ENCODE data around the gene TOP2B. TPM values are rescaled to one million over a fixed set of nuclear protein-coding genes. Genes with fewer than 3 reads are reported as not detected.

Gene TOP2B
- total and polyA plus RNA-seq, 12 donors: 34.2 to 126 (median 101) TPM

DNA sequence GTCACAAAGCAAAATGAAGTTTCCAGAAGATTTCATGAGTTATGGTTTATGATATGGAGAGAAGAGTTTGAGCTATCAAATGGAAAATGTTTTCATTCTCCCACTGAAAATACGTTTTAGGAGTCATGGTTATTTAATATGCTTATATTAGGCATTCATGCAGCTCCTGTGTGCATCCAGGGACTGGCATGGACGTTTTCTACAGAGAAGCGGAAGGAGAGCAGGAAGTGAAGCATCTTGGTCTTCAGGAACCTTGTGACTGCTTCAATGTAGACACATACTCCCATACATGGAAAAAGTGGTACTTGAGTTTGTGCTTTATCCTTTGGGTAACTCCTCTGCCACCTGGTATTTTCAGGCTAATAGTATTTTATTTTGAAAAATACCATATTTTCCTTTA is 43.3 kb upstream of the TOP2B start:
- DNase-seq: no peak
- no peaks in the 10 kb centered on the region for H3K9me3 ChIP-seq
- no peak for ATAC-seq
- H3K27me3 ChIP-seq: peaks cover 0 to 16% (median 4%) of the 10 kb centered on the region in 7 donors
- TF ChIP-seq, protein P1, sequence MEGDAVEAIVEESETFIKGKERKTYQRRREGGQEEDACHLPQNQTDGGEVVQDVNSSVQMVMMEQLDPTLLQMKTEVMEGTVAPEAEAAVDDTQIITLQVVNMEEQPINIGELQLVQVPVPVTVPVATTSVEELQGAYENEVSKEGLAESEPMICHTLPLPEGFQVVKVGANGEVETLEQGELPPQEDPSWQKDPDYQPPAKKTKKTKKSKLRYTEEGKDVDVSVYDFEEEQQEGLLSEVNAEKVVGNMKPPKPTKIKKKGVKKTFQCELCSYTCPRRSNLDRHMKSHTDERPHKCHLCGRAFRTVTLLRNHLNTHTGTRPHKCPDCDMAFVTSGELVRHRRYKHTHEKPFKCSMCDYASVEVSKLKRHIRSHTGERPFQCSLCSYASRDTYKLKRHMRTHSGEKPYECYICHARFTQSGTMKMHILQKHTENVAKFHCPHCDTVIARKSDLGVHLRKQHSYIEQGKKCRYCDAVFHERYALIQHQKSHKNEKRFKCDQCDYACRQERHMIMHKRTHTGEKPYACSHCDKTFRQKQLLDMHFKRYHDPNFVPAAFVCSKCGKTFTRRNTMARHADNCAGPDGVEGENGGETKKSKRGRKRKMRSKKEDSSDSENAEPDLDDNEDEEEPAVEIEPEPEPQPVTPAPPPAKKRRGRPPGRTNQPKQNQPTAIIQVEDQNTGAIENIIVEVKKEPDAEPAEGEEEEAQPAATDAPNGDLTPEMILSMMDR (IDR thresholded peaks at IDR 0.05): no peak
- no peaks in the 10 kb centered on the region for H3K4me1 ChIP-seq
- 61 to 64% methylated on average over 3 of the region's 3 CpGs for WGBS, 2 donors
- no peak overlapping the region for H3K4me3 ChIP-seq
- H3K36me3 ChIP-seq: no peaks in the 10 kb centered on the region
- intact Hi-C loops (cut with DNase I): no loop called here
- H3K27ac ChIP-seq: no peak overlapping the region

DNA sequence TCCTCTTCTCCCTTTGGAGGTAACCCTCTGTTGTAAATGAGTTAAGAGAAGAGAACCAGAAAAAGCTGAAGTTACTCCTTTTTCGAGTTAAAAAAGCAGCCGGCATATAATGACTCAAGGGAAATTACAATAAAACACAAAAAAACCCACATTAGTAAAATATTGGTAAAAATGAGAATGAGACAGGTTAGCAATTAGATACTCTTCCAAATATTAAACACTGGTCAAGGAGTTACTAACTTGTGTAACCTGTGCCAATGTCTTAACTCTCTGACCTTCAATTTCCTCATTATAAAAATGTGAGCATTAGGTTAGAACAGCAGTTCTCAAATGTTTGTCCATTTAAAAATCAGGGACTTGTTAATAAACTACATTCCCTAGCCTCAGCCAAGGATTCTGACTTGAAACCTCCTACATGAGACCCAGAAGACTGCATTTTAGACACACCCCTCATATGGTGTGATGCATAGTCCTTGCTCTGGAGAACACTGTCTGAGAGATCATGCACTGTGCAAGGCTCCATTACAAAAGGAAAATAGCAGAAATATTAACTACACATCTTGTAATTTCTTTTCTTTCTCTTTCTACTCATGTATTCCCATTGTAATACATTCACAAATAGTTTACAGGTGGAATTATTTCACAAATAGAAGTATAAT is 42.7 kb upstream of the TOP2B start:
- no peak overlapping the region for H3K4me3 ChIP-seq
- TF ChIP-seq, protein P1 (IDR thresholded peaks at IDR 0.05): no peak
- H3K27ac ChIP-seq: no peak overlapping the region
- H3K9me3 ChIP-seq: no peaks in the 10 kb centered on the region
- H3K4me1 ChIP-seq: no peaks in the 10 kb centered on the region
- H3K27me3 ChIP-seq: peaks cover 0 to 16% (median 4%) of the 10 kb centered on the region in 7 donors
- WGBS, 2 donors: 92 to 99% methylated on average over 2 of the region's 2 CpGs
- ATAC-seq (no peak), DNase-seq (no peak)
- intact Hi-C loops (cut with DNase I): no loop called here
- H3K36me3 ChIP-seq: no peaks in the 10 kb centered on the region

DNA sequence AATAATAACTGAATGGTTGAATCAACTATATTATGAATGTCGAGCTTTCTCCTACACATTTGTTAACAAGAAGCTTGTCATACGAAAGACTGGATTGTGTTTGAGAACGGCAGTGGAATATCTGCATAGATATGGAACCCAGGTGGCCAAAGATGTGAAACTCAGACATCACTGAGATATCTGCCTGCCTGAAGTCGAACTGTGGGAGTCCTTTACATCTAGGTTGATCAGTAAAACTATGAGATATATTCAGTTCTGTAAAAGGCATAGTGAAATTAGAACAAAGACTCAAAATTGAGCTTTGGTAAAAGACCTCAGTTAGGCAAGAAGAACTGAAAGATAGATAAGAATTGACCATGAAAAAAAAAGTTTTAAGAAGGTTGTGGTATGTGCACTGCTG is 41.5 kb upstream of the TOP2B start:
- DNase-seq: no peak
- 64 to 65% methylated on average over 4 of the region's 4 CpGs for WGBS, 2 donors
- intact Hi-C loops (cut with DNase I): no loop called here
- H3K27ac ChIP-seq: no peak overlapping the region
- no peak for ATAC-seq
- TF ChIP-seq, protein P1 (IDR thresholded peaks at IDR 0.05): no peak
- H3K36me3 ChIP-seq: no peaks in the 10 kb centered on the region
- H3K4me3 ChIP-seq: no peak overlapping the region
- H3K9me3 ChIP-seq: no peaks in the 10 kb centered on the region
- H3K4me1 ChIP-seq: no peaks in the 10 kb centered on the region
- peaks cover 0 to 16% (median 4%) of the 10 kb centered on the region in 7 donors for H3K27me3 ChIP-seq

DNA sequence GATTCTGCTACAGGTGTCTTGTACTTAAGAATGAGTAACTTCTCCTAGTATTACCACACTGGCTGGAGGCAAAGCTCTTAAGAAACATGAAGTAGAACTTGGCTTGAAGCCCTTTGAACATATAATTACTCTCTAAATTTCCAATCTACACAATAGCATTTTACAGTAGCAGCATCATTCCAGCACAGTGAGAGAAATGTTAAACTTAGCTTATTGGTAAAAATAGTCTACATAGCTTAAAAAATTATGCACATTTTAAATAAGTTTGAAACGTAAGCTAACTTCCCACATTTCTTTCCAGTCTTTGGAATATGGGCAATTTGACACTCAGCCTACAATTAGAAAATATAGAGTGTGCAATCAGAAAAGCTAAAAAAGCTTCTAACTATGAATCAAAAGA is 32.8 kb upstream of the TOP2B start:
- TF ChIP-seq, protein P1 (IDR thresholded peaks at IDR 0.05): no peak
- 58 to 79% methylated on average over 1 of the region's 1 CpG for WGBS, 2 donors
- no peak for ATAC-seq
- Histone ChIP-seq H3K9me3 (peaks cover 0 to 3% (median 0%) of the 10 kb centered on the region in 11 donors), H3K27ac (no peak overlapping the region), H3K27me3 (no peaks in the 10 kb centered on the region), H3K4me3 (no peak overlapping the region), H3K4me1 (no peaks in the 10 kb centered on the region), H3K36me3 (no peaks in the 10 kb centered on the region)
- intact Hi-C loops (cut with DNase I): no loop called here
- DNase-seq: no peak

Measured in heart right ventricle (tissue), 16 donors.